GM10266 (cell line): ENCODE data around the gene CPNE5.

ENCODE experiments used
- DNase-seq: peaks from one replicate; pipeline ENCODE4 v3.0.0; 2012; ENCODE audit errors: extremely low spot score
- TF ChIP-seq, protein P1 (sequence below): IDR thresholded peaks from 2 replicates; pipeline ENCODE4 v1.5.1; 2012; ENCODE audit warnings: mild to moderate bottlenecking, low read depth; ENCODE audit not compliant: control insufficient read depth, insufficient read depth; ENCODE audit errors: missing control alignments

Gene CPNE5

DNA sequence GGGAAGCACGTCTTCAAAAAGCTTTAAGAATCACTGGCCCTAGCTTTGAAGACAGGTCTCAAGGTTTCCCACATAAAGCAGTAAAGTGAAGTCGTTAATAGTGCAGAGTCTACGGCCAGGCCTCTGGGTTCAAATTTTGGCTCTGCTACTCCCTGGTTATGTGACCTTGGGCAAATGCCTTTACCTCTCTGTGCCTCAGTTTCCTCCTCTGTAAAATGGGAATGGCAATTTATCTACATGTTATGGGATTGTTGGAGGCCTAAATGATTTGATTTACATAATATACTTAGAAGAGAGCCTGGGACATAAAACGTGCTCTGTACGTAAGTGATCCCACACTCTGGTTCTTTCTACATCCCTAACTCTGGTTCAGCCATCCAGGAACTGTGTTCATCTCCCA lies 32.1 kb downstream of the CPNE5 start:
- no peak for DNase-seq
- TF ChIP-seq, protein P1, sequence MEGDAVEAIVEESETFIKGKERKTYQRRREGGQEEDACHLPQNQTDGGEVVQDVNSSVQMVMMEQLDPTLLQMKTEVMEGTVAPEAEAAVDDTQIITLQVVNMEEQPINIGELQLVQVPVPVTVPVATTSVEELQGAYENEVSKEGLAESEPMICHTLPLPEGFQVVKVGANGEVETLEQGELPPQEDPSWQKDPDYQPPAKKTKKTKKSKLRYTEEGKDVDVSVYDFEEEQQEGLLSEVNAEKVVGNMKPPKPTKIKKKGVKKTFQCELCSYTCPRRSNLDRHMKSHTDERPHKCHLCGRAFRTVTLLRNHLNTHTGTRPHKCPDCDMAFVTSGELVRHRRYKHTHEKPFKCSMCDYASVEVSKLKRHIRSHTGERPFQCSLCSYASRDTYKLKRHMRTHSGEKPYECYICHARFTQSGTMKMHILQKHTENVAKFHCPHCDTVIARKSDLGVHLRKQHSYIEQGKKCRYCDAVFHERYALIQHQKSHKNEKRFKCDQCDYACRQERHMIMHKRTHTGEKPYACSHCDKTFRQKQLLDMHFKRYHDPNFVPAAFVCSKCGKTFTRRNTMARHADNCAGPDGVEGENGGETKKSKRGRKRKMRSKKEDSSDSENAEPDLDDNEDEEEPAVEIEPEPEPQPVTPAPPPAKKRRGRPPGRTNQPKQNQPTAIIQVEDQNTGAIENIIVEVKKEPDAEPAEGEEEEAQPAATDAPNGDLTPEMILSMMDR = no peak

DNA sequence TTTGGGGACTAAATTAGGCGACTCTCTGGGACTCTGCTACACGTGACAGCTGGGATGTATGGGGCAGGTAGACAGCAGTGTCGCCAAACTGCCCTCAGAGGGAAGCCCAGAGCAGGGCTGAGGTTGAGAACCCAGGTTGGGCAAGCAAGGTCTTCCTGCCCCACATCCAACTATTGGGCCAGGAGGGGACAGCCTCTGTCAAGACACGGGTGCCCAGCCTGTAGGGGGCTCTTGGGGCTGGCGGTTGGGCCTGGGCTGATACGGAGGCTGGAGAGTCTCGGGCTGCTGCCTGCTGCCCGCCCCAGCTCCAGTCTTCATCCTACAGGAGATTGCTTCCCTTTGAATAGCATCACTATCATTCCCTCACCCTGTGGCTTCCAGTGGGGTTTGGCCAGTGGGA lies 33.3 kb downstream of the CPNE5 start:
- DNase-seq = no peak
- TF ChIP-seq, protein P1 = no peak

DNA sequence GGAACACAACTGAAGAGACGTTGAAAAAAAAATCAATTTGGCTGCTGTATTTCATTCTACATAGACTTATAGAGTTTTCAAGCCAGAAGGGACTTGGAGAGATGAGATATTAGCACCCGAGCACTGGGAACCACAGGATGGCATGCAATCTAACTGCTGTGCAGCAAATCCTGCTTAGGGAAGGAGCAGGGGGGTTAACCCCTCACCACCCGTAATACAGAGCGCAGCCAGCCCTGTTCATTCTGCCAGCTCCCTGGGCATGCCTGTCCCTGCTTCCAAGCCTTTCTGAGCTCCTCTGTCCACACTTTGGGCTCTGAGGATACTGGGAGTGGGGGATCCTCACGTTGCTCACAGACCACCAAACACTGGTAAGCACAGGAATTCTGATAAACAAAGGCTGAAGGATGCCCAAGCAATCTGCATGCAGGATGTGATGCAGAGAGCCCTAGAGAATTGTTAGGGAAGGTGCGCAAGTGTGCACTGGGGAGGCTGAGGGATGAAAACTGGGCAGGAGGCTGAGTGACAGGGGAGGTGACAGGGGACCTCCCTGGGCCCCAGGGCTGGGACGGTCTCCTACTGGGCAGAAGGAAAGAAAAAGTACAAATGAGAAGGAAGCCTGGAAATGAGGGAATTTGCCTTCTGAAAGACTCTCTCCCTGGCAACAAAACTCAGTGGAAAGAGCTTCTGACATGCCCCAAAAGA lies 34.0 kb downstream of the CPNE5 start:
- no peak for DNase-seq
- TF ChIP-seq, protein P1 = no peak

DNA sequence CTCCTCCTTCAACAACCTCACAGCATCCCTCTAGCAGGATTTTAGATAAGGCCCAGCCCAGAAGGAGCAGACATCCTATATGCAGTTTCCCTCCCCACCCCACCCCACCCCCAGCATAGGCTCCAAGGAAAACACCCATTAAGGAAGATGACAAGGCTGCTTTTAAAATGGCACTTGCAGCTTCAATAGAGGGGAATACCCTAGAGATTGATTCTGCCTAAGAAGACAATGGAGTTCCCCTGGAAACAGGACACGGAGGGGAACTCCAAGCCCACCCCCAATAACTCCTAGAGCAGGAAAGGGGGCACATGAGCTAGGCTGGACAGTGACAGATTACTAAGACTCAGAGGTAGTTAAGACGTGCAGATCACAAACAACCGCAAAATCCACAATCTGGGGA lies 34.7 kb downstream of the CPNE5 start:
- TF ChIP-seq, protein P1 = no peak
- no peak for DNase-seq

DNA sequence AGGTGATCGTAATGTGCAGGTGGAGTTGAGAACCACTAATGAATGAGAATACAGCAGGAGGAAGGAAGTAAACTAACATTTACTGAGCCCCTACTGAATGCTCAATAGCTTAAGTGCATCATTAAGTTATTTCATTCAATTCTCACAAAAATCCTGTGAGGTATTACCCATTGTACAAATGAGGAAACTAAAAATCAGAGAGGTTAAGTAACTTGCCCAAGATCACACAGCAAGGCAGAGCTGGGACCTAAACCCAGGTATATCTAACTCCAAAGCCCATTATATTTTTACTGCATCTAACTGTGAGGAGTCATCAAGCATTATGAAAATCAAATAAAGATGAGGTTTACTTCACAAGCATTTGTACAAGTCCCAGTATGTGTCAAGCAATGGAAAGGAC lies 35.3 kb downstream of the CPNE5 start:
- no peak for DNase-seq
- TF ChIP-seq, protein P1 = no peak

DNA sequence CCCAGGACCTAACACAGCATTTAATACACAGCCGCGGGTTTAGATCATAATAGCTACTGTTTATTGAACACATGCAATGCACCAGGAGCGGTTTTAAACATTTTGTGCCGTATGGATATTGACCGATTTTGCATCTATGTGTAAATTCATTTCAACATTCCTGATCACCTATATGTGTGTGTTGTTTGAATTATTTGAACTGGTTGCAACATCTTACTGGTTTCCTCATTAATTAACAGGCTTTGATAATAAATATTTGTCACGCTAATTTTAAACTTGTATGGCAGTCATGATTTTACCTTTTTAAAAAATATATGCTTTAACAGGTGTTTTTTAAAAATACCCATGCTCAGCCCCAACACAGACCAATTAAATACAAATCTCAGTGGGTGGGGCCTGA lies 35.8 kb downstream of the CPNE5 start:
- no peak for DNase-seq
- TF ChIP-seq, protein P1 = no peak

DNA sequence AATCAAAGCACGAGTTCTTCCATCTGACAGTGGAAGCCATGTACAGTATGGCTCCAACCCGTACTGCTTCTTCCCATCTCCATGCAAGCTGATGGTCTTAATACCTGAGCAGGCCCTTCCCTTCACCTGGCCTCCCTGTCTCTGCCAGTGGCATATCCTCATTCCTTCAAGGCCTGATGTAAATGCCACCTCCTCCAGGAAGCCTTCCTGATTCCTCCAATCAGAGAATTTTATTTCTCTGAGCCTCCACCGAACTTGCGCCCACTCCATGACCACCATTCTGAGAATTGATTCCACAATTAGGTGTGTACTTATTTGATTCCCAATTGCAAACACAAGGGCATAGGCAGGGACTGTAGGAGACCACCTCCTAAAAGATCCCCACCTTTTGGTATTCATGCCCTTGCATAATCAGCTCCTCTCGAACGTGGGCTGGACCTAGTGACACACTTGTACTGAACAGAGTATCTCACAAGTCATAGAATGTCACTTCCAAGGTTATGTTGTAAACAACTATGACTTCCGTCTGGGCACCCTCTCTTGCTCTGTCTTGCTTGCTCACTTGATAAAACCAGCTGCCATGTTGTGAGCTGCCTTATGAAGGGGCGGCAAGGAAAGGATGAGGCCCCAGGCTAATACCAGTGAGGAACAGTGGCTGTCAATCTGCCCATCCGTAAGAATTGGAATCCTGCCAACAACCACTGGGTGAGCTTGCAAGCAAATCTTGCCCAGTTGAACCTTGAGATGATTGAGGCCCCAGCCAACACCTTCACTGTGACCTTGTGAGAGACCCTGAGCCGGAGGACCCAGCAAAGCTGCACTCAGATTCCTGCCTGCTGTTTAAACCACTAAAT lies 38.8 kb downstream of the CPNE5 start:
- no peak for DNase-seq
- TF ChIP-seq, protein P1 = no peak
